Measurements from ENCODE around the gene INHBE.
"Not testable (repeated sequence)": the region's sequence is repeated elsewhere in the genome, so short reads cannot be mapped to it uniquely, and the experiment has no call there.

Gene INHBE

DNA sequence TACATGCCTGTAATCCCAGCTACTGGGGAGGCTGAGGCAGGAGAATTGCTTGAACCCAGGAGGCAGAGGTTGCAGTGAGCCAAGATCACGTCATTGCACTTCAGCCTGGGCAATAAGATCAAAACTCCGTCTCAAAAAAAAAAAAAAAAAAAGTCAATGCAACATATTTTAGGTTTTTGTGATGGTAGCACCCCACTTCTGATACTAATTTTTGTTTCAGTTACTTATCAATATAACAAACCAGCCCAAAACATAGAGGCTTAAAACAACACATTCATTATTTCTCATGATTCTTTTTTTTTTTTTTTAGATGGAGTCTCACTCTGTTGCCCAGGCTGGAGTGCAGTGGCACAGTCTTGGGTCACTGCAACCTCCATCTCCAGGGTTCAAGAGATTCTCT lies 13.7 kb upstream of the INHBE start:
- DNase-seq (ENCODE audit: low read depth): not testable (repeated sequence)

DNA sequence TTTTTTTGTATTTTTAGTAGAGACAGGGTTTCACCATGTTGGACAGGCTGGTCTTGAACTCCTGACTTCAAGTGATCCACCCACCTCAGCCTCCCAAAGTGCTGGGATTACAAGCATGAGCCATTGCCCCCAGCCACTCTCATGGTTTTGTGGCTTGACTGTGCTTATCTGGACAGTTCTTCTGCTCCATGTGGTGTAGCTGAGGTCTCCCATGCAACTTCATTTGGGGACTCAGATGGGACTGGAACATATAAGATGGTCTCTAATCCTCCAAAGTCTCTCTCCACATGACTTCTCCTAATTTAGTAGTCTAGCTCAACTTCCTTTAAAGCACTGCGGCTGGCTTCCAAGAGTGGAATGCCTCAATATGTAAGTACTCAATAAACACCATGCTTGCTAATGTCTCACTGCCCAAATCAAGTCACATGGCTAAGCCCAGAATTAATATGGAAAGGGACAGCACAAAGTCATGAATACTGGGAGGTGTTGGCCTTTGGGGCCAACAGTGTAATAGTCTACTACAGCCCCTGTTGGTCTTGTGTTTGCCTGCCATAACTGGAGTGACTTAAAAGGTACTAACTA lies 13.2 kb upstream of the INHBE start:
- DNase-seq (ENCODE audit: low read depth): no peak

DNA sequence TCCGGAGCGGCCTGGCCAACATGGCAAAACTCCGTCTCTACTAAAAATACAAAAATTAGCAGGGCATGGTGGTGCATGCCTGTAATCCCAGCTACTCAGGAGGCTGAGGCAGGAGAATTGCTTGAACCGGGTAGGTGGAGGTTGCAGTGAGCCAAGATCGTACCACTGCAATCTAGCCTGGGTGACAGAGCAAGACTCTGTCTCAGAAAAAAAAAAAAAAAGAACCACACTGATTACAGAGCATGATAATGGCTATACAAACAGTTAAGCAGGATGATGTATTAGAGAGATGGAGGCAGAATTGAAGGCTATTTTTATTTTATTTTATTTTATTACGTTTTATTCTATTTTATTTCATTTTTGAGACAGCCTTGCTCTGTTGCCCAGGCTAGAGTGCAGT lies 10.8 kb upstream of the INHBE start:
- not testable (repeated sequence) for DNase-seq (ENCODE audit: low read depth)

DNA sequence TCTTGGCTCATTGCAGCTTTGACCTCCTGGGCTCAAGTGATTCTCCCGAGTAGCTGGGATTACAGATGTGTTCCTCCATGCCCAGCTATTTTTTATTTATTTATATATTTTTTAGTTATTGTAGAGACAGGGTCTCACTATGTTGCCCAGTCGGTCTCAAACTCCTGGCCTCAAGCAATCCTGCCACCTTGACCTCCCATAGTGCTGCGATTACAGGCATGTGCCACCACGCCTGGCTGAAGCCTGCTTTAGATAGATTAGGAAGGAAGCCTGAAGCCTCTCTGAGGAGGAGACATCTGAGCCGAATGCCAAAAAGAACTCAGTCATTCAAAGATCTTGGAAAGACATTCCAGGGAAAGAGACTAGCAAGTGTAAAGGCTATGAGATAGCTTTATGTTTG lies 10.4 kb upstream of the INHBE start:
- no peak for DNase-seq (ENCODE audit: low read depth)

DNA sequence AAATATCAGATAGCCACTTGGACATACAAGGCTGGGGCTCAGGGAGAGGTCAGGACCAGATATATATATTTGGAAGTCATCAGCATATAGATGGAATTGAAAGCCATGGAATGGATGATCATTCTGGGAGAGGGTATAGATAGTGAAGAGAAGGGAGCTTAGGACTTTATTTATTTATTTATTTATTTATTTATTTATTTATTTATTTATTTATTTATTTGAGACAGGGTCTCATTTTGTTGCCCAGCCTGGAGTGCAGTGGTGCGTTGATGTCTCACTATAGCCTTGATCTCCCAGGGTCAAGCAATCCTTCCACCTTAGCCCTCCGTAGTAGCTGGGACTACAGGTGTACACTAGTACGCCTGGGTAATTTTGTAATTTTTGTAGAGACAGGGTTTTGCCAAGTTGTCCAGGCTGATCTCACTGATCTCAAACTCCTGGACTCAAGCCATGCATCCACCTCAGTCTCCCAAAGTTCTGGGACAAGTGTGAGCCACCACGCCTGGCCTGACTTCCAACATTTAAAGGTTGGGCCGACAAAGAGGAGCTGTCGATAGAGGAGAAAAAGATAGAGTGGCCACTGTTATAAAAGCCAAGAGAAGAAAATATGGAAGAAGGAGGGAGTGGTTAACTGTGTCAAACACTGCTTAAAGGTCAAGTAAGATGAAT lies 8.7 kb upstream of the INHBE start:
- no peak for DNase-seq (ENCODE audit: low read depth)

DNA sequence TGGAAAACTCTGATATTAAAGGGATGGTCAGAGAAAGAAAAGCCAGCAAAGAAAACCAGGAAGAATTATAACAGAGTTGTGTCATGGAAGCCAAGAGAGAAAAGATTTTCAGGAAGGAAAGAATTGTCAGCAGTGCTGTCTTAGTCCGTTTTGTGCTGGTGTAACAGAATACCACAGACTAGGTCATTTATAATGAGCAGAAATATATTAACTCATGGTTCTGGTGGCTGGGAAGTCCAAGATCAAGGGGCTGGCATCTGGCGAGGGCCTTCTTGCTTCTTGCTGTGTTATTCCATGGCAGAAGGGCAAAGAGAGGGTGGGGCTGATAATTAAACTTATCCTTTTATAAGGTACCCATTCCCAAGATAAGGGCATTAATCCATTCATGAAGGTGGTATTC lies 6.4 kb upstream of the INHBE start:
- DNase-seq (ENCODE audit: low read depth): no peak

DNA sequence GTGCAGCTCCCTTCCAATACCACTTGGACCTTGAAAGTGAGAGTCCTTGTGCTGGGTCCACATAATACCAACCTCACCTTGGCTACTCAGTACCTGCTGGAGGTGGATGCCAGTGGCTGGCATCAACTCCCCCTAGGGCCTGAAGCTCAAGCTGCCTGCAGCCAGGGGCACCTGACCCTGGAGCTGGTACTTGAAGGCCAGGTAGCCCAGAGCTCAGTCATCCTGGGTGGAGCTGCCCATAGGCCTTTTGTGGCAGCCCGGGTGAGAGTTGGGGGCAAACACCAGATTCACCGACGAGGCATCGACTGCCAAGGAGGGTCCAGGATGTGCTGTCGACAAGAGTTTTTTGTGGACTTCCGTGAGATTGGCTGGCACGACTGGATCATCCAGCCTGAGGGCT lies 5.7 kb upstream of the INHBE start:
- DNase-seq (ENCODE audit: low read depth): no peak

DNA sequence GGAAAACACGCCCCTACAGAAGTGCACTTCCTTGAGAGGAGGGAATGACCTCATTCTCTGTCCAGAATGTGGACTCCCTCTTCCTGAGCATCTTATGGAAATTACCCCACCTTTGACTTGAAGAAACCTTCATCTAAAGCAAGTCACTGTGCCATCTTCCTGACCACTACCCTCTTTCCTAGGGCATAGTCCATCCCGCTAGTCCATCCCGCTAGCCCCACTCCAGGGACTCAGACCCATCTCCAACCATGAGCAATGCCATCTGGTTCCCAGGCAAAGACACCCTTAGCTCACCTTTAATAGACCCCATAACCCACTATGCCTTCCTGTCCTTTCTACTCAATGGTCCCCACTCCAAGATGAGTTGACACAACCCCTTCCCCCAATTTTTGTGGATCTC lies 5.0 kb upstream of the INHBE start:
- DNase-seq (ENCODE audit: low read depth): no peak

DNA sequence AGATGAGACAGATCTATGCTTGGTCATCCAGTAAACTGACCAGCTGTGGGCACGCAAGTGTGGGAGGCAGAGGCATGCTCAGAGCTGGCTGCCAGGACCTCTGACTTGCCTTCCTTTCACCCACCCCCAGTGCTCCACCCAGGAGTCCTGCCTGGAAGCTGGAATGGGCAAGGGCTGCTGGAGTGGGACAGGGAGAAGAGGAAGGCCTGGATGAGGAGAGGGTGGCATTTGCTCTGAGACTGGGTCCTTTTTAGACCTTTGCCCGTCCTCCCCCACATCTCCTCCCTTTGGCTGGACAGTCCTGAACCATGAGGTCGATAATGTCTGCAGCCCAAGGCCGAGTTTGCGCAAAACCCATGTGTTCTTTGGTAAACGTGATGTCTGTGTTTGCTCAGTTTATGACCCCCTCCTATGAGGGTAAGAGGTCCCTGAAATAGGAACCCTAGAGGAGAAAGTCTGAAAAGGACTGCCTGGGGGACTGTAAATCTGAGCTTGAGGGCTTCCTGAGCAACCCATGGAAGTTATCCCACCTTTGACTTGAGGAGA lies 3.8 kb upstream of the INHBE start:
- DNase-seq (ENCODE audit: low read depth): no peak

DNA sequence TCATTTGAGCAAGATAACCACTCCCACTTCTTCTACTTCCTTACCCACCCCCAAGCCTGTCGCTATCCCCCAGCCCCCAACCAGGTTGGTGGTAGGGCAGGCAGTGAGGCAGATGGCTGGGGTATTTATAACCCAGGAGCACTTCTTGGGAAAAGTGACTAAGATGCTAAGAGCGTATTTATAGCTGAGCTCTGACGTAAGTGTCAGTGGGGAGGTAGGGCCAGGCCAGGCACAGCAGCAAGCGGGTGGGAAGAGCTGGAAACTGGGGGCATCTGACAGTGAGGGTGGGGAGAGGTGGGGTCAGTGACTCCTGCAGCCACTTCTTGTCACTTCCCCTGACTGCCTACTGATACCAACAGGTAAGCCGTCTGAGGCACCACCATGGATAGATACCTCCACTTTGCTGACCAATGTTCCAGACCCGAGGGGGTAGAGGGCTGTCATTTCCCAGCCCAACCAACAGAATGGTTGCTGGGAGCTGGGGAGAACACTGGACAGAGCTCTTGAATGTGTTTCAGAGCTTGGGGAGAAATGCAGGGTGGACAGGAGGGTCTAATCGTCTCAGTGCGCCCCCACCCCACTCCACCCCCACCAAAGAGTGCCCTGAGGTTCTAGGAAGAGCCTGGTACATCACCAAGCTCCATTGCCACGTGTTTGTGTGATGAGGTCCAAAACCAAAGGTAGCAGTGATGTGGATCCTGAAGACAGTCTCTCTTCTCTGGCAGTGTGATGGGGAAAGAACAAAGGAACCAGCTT lies 2.7 kb upstream of the INHBE start:
- DNase-seq (ENCODE audit: low read depth): no peak

DNA sequence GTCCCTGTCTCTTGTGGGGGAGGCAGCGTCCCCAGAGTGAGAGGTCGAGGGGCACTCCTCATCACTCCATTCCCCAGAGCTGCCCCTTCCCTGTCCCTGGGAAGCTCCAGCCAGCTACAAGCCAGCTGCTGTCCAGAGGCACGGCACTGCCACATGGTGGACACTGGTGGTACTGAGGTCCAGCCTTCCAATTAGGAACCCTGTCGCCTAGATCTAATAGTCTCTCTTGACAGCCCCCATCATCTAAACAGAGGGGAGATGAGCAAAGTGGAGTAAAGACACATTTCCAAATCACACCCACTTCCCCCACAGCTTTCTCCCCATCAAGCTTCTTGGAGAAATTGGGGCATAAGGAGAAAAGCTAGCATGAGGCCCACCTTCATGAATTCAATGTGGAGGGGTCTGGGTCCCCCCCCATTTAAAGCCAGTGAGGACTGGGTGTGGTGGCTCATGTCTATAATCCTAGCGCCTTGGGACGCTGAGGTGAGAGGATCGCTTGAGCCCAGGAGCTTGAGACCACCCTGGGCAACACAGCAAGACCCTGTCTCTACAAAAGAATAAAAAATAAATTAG lies 2.1 kb upstream of the INHBE start:
- no peak for DNase-seq (ENCODE audit: low read depth)

DNA sequence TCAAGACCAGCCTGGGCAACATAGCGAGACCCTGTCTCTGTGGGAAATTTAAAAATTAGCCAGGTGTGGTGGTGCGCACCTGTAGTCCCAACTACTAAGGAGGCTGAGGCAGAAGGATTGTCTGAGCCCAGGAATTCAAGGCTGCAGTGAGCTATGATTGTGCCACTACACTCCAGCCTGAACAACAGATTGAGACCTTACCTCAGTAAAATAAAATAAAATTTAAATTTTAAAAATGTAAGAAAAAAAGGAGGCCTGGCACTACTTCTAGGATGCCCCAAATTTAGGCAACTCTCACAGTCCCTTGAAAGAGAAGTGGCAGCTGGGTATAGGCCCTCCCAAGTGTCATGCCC lies 918 bp upstream of the INHBE start:
- no peak for DNase-seq (ENCODE audit: low read depth)

DNA sequence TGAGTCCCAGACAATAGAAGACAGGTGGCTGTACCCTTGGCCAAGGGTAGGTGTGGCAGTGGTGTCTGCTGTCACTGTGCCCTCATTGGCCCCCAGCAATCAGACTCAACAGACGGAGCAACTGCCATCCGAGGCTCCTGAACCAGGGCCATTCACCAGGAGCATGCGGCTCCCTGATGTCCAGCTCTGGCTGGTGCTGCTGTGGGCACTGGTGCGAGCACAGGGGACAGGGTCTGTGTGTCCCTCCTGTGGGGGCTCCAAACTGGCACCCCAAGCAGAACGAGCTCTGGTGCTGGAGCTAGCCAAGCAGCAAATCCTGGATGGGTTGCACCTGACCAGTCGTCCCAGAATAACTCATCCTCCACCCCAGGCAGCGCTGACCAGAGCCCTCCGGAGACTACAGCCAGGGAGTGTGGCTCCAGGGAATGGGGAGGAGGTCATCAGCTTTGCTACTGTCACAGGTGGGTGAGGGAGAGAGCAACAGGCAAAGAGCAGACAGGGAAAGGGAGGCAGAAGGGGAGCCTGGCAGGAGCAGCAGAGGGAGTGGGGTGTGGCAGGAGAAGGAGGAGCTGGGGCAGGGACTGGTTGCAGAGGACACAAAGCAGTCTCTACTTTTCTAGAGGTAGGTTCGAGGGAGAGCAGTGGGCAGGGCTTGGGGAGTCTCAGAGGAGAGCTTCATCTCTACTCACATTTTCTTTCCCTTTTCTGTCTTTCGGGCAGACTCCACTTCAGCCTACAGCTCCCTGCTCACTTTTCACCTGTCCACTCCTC lies 452 bp downstream of the INHBE start:
- DNase-seq (ENCODE audit: low read depth): no peak

DNA sequence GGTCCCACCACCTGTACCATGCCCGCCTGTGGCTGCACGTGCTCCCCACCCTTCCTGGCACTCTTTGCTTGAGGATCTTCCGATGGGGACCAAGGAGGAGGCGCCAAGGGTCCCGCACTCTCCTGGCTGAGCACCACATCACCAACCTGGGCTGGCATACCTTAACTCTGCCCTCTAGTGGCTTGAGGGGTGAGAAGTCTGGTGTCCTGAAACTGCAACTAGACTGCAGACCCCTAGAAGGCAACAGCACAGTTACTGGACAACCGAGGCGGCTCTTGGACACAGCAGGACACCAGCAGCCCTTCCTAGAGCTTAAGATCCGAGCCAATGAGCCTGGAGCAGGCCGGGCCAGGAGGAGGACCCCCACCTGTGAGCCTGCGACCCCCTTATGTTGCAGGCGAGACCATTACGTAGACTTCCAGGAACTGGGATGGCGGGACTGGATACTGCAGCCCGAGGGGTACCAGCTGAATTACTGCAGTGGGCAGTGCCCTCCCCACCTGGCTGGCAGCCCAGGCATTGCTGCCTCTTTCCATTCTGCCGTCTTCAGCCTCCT lies 1.1 kb downstream of the INHBE start:
- DNase-seq (ENCODE audit: low read depth): no peak

DNA sequence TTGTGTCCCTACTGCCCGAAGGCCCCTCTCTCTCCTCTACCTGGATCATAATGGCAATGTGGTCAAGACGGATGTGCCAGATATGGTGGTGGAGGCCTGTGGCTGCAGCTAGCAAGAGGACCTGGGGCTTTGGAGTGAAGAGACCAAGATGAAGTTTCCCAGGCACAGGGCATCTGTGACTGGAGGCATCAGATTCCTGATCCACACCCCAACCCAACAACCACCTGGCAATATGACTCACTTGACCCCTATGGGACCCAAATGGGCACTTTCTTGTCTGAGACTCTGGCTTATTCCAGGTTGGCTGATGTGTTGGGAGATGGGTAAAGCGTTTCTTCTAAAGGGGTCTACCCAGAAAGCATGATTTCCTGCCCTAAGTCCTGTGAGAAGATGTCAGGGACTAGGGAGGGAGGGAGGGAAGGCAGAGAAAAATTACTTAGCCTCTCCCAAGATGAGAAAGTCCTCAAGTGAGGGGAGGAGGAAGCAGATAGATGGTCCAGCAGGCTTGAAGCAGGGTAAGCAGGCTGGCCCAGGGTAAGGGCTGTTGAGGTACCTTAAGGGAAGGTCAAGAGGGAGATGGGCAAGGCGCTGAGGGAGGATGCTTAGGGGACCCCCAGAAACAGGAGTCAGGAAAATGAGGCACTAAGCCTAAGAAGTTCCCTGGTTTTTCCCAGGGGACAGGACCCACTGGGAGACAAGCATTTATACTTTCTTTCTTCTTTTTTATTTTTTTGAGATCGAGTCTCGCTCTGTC lies 1.8 kb downstream of the INHBE start:
- no peak for DNase-seq (ENCODE audit: low read depth)

DNA sequence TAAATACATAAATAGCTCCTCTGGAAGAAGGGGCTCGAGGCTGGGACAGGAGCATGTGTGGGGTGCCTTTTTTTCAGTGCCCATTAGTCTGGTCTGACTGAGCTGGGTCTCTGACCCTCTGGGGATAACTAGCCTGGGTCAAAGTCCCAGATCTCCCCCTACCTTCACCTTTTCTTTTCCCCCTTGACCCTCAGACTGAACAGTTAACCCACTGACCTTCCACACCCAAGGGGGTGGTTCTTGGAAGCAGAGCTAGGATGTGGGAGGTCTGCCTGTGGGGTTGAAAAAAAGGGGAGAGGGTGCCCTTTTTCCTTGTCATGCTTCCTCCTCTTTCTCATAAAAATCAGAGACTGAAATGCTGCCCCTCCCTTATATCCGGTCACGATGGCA lies 3.6 kb downstream of the INHBE start:
- no peak for DNase-seq (ENCODE audit: low read depth)

DNA sequence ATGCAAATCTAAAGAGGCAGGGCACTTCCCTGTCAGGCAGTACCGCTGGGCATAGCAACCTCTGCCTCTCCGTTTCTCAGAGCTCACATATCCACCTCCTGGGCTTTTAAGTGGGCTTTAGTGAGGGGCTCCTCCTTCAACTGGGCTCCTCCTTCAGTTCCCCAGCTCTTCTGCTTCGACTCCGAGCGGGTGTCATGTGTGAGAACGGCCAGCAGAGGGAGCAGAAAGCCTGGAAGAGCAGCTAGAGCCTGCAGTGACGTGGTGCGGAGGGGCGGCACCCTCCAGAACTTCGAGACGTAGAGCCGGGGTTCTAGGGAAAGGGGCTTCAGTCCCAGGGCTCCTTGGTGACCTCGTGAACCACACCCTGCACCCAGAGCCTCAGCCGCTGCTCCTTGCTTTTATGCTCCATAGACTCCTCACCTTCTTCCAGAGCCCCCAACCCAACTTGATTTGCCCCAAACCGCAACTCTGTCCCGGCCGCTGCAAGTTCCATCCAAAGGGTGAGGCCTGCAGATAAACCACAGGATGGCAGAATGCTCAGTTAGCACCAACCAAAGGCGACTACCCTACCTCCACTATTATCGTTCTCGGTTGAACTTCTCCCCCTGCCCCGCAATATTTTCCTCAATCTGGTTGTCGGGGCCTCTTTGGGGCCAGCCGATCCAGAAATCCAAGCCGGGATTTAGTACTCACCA lies 4.1 kb downstream of the INHBE start:
- DNase-seq (ENCODE audit: low read depth): peak; percentile 89

DNA sequence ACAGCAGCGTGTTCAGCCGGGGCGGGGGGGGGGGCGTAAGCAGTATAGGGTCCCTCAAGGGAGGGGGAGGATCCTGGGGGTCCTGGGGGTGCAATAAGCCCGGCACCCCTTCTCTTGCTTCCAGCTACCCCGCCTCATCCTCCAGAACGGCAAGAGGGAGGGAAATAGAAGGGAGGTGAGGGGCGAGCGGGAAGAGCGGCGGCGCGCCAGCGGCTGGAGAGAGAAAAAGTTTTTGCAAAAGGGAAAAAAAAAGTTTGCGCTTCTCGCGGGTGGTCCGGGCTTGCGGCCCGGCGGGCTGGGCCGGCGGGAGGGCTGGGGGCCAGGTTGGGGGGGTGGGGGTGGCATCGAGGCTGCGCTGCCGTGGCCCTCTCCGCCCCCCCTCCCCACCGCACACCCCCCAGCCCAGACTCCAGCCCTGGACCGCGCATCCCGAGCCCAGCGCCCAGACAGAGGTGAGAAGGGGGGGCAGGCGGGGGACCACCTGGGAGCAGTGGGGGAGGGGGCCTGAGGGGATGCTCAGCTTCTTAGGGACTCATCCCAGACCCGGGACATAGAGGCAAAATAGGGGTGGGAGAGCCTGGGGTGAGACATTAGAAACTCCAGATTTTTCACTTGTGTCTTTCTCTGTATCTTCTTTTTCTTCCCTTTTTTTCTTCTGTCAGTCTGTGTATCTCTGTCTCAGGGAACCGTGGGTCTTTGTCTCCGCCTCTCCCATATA lies 4.8 kb downstream of the INHBE start, which contains the start of gene GLI1:
TSS of gene GLI1 (plus strand) at position 36 of the 718 bp plus-strand sequence. CDS start 3,907 bp downstream, outside the sequence.
- DNase-seq (ENCODE audit: low read depth): no peak

DNA sequence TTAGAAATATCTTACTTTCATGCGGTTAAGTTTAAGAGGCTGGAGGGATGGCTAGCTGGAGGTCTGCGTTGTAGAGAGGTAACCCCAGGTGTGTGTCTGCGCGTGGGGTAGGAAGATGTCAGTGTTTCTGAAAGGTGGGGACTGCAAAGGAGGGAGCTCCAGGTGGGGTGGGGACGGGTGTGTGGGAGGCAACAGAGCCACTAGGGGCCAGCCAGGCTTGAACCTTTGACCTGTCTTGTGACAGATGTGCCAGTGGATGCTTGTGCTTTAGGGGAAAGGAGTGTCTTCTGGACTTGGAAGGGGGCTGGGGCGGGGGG lies 5.3 kb downstream of the INHBE start:
- no peak for DNase-seq (ENCODE audit: low read depth)

DNA sequence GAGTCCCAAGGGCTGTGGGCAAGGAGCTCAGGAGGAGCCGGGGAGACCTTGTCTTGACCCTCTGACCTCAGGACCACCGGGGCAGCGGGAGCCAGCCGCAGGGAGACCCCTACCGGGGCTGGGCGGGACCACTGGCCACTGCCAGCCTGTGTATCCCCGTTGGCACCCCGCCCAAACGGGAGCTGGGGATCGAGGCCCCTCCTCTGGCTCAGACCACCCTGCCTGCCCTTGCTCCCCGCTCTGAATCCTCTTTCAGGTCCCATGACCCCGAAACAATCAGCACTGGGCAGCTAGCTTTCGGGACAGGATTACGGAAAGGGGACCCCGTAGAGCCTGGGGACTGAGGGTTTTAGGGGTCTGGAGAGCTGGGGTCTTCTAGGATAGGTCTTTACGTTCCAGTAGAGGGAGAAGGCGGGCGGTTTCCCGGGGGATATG lies 5.8 kb downstream of the INHBE start:
- no peak for DNase-seq (ENCODE audit: low read depth)
